K562 (cell line): ENCODE data around the gene PYGB. TPM values are rescaled to one million over a fixed set of nuclear protein-coding genes. Genes with fewer than 3 reads are reported as not detected.

Source experiments
- ATAC-seq: fragments of 200-7000 bp; cut with Tn5 transposase; 3 replicates; pipeline ENCODE4 v1.9.1; 2020; ENCODE audit warnings: moderate library complexity
- BruUV-seq: library from RNA; stranded (reverse); fragments of 400-500 nt; replicated peaks from 2 replicates; lab custom pipeline; 2021; lab: Mats Ljungman, UMichigan
- CTCF ChIA-PET: fragments of 300-600 bp; formaldehyde crosslinking; extraction: SDS; loops from one replicate; lab custom pipeline; 2021; ENCODE audit warnings: low intra/inter-chr PET ratio; lab: Yijun Ruan, JAX
- POLR2A ChIA-PET: fragments of 300-600, 350-650 bp; sonication (Branson Sonifier 250); formaldehyde crosslinking; extraction: SDS; loops from one replicate; lab custom pipeline; 2021; ENCODE audit warnings: antibody characterized with exemption, inconsistent platforms; lab: Yijun Ruan, JAX
- DNase-seq, 4 experiments: peaks; one replicate each; pipeline versions ENCODE4 v3.0.0 to v3.0.0-alpha.2; 2011 to 2018; ENCODE audit warnings: low spot score in 3 of 4, mixed read lengths in 3 of 4; ENCODE audit errors: extremely low read depth in 1 of 4
- FAIRE-seq: peaks from 2 replicates; lab custom pipeline; 2011; peaks lifted over from hg19 to GRCh38; lab: Jason Lieb, UNC
- H2AFZ ChIP-seq: 2 replicates; pipeline ENCODE4 v1.6.0; 2011; ENCODE audit warnings: low read depth, low read length, control low read depth, inconsistent platforms
- H3K27ac ChIP-seq: fragments of 200-600 bp; 3 replicates; pipeline ENCODE4 v1.8.0; 2011; ENCODE audit warnings: low read depth, mild to moderate bottlenecking, control low read depth, inconsistent platforms, low read length, moderate library complexity, mixed read lengths; ENCODE audit errors: extremely low read depth
- H3K27me3 ChIP-seq, 2 experiments: fragments of 300-600 bp in 1 of 2; 2 replicates in 1 of 2; 3 replicates in 1 of 2; pipeline versions ENCODE4 v1.6.0 to v1.8.0; 2011; ENCODE audit warnings: inconsistent platforms in 2 of 2, low read length in 2 of 2, mild to moderate bottlenecking in 1 of 2, mixed read lengths in 1 of 2, moderate library complexity in 1 of 2; ENCODE audit not compliant: control insufficient read depth in 2 of 2, insufficient read depth in 2 of 2
- H3K36me3 ChIP-seq: fragments of 300-600 bp; 3 replicates; pipeline ENCODE4 v1.8.0; 2011; ENCODE audit warnings: mild to moderate bottlenecking, low read length, inconsistent platforms; ENCODE audit not compliant: control insufficient read depth, insufficient read depth
- H3K4me1 ChIP-seq, 2 experiments: fragments of 200-600 bp in 1 of 2; replicated peaks in 1 of 2; 2 replicates in 1 of 2; 3 replicates in 1 of 2; pipeline versions ENCODE4 v1.5.1 to v1.8.0; 2011; ENCODE audit warnings: inconsistent platforms in 2 of 2, low read length in 2 of 2, mild to moderate bottlenecking in 1 of 2, mixed read lengths in 1 of 2, moderate library complexity in 1 of 2; ENCODE audit not compliant: control insufficient read depth in 2 of 2, insufficient read depth in 2 of 2
- H3K4me2 ChIP-seq: 2 replicates; pipeline ENCODE4 v1.6.1; 2011; ENCODE audit warnings: low read length, control low read depth, inconsistent platforms, mixed read lengths; ENCODE audit not compliant: insufficient read depth
- H3K4me3 ChIP-seq: fragments of 200-600 bp; sonication (generic), shearing (Covaris generic); 2 replicates; pipeline ENCODE4 v1.5.1; 2016; ENCODE audit warnings: control low read depth, inconsistent platforms
- H3K79me2 ChIP-seq: fragments of 200-600 bp; 3 replicates; pipeline ENCODE4 v1.8.0; 2011; ENCODE audit warnings: low read length, inconsistent platforms; ENCODE audit not compliant: control insufficient read depth, insufficient read depth
- H3K9ac ChIP-seq, 2 experiments: 2 replicates each; pipeline versions ENCODE4 v1.6.0 to v1.6.1; 2011; ENCODE audit warnings: low read depth in 2 of 2, low read length in 2 of 2, control low read depth in 1 of 2, inconsistent platforms in 1 of 2, mild to moderate bottlenecking in 1 of 2, mixed read lengths in 1 of 2; ENCODE audit not compliant: insufficient read depth in 1 of 2
- H3K9me1 ChIP-seq: one replicate; pipeline ENCODE4 v1.6.0; 2011; ENCODE audit warnings: inconsistent platforms, mild to moderate bottlenecking, low read length, moderate library complexity; ENCODE audit not compliant: control insufficient read depth, insufficient read depth
- H3K9me3 ChIP-seq: replicated peaks from 2 replicates; pipeline ENCODE4 v1.5.1; 2011; ENCODE audit warnings: low read depth, low read length, inconsistent platforms; ENCODE audit not compliant: control insufficient read depth, insufficient read depth
- H4K20me1 ChIP-seq: replicated peaks from 2 replicates; pipeline ENCODE4 v1.6.1; 2011; ENCODE audit warnings: low read length, inconsistent platforms, mixed read lengths; ENCODE audit not compliant: control insufficient read depth, insufficient read depth
- CBX2 ChIP-seq: fragments of 200-600 bp; sonication (generic); IDR thresholded peaks from one replicate; pipeline ENCODE4 v1.6.1; 2012; ENCODE audit warnings: mild to moderate bottlenecking, low read length, inconsistent platforms; ENCODE audit not compliant: insufficient read depth, poor library complexity, severe bottlenecking
- HNRNPH1 ChIP-seq: fragments of 200-400 bp; formaldehyde crosslinking; optimal IDR thresholded peaks from 2 replicates; pipeline ENCODE3; 2017; ENCODE audit warnings: low read depth, mild to moderate bottlenecking, low read length, moderate library complexity
- MCM3 ChIP-seq: fragments of 450-650 bp; IDR thresholded peaks from 2 replicates; pipeline ENCODE4 v1.6.1; 2016
- SMAD4 ChIP-seq: fragments of 250-450 bp; sonication (Bioruptor Pico); conservative IDR thresholded peaks from 2 replicates; pipeline ENCODE4 v1.8.0; 2021; ENCODE audit warnings: inconsistent platforms, mild to moderate bottlenecking, moderate library complexity
- ZNF134 ChIP-seq: fragments of 250-450 bp; sonication (Bioruptor Pico); conservative IDR thresholded peaks from 2 replicates; pipeline ENCODE4 v1.4.0; 2020
- WGBS: fragments of 100-300 bp; shearing (Covaris generic); methylation state at CpG from one replicate; pipeline ENCODE4 v1.1.6; 2016; ENCODE audit warnings: low coverage, mixed read lengths; ENCODE audit not compliant: insufficient coverage; ENCODE audit errors: missing lambda C conversion rate; 5-methylcytosine and 5-hydroxymethylcytosine counted together
- in situ Hi-C: fragments of 300-500 bp; cut with MboI; formaldehyde crosslinking; loops from 4 replicates; pipeline ENCODE4 v1.15.0; 2018; ENCODE audit warnings: inconsistent platforms, mixed read lengths
- intact Hi-C: fragments of 100-400 bp; cut with micrococcal nuclease; formaldehyde crosslinking; loops from 2 replicates; pipeline ENCODE4 v1.14.2; 2022
- polyA plus RNA-seq, 8 experiments: library from polyadenylated mRNA; depleted of rRNA in 4 of 8; stranded (reverse) in 5 of 8; unstranded in 3 of 8; fragments of >200 nt; fragmentation: Nextera tagmentation in 2 of 8; fragmentation: Illumina TruSeq in 1 of 8; extraction: Ambion mirVana in 2 of 8; extraction: Trizol in 1 of 8; gene quantifications; 2 replicates each; pipeline versions ENCODE4 v1.2.1 to v1.2.3, GENCODE V29; 2011 to 2014; ENCODE audit warnings: inconsistent platforms in 1 of 8, missing spikeins in 1 of 8
- total RNA-seq, 7 experiments: library from RNA; depleted of rRNA in 6 of 7; stranded (reverse); fragments of >200 nt in 6 of 7; fragmentation: Illumina TruSeq in 2 of 7; extraction: Trizol in 2 of 7; gene quantifications; 2 replicates each; pipeline versions ENCODE4 v1.2.1 to v1.2.3, GENCODE V29; 2011 to 2021; ENCODE audit warnings: low replicate concordance in 1 of 7
- TF ChIP-seq, protein P1 (sequence below): fragments of 450-650 bp; IDR thresholded peaks from 2 replicates; pipeline ENCODE4 v1.6.1; 2017; ENCODE audit warnings: antibody characterized with exemption, mild to moderate bottlenecking
- TF ChIP-seq, protein P2 (sequence below): fragments of 450-650 bp; formaldehyde crosslinking; IDR thresholded peaks from 2 replicates; pipeline ENCODE4 v1.4.0; 2020; ENCODE audit warnings: mild to moderate bottlenecking, mixed read lengths
- TF ChIP-seq, protein P3 (sequence below): fragments of 250-450 bp; sonication (Bioruptor Pico); IDR thresholded peaks from 2 replicates; pipeline ENCODE4 v1.4.0; 2020

The PYGB gene
- total and polyA plus RNA-seq, 9 of the 15 experiments (the other 6 are each of a cell fraction or from before 2014, with no cell fraction given): 0.34 to 18.0 (median 9.8) TPM

DNA sequence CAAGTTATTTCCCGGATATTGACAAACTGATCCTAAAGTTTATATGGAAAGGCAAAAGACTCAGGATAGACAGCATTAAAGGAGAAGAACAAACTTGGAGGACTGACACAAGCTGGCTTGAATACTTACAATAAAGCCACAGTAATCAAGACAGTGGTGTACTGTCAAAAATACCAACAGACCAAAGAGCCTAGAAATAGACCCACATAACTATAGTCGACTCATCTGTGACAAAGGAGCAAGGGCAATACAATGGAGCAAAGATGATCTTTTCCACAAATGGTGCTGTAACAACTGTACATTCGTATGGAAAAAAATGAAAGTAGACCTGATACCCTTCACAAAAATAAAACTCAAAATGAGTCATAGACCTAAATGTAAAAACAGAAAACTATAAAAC is 96.7 kb downstream of the PYGB start:
- no peaks in the 10 kb centered on the region for H3K36me3 ChIP-seq
- 54% methylated on average over 3 of the region's 3 CpGs for WGBS
- DNase-seq (no peak), ATAC-seq (no peak), FAIRE-seq (no peak)
- H3K9ac ChIP-seq: no peak overlapping the region
- in situ Hi-C loops: no loop called here
- TF ChIP-seq SMAD4 (CRISPR knock-in tag): no peak
- TF ChIP-seq, protein P1, sequence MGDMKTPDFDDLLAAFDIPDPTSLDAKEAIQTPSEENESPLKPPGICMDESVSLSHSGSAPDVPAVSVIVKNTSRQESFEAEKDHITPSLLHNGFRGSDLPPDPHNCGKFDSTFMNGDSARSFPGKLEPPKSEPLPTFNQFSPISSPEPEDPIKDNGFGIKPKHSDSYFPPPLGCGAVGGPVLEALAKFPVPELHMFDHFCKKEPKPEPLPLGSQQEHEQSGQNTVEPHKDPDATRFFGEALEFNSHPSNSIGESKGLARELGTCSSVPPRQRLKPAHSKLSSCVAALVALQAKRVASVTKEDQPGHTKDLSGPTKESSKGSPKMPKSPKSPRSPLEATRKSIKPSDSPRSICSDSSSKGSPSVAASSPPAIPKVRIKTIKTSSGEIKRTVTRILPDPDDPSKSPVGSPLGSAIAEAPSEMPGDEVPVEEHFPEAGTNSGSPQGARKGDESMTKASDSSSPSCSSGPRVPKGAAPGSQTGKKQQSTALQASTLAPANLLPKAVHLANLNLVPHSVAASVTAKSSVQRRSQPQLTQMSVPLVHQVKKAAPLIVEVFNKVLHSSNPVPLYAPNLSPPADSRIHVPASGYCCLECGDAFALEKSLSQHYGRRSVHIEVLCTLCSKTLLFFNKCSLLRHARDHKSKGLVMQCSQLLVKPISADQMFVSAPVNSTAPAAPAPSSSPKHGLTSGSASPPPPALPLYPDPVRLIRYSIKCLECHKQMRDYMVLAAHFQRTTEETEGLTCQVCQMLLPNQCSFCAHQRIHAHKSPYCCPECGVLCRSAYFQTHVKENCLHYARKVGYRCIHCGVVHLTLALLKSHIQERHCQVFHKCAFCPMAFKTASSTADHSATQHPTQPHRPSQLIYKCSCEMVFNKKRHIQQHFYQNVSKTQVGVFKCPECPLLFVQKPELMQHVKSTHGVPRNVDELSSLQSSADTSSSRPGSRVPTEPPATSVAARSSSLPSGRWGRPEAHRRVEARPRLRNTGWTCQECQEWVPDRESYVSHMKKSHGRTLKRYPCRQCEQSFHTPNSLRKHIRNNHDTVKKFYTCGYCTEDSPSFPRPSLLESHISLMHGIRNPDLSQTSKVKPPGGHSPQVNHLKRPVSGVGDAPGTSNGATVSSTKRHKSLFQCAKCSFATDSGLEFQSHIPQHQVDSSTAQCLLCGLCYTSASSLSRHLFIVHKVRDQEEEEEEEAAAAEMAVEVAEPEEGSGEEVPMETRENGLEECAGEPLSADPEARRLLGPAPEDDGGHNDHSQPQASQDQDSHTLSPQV: no peak
- TF ChIP-seq, protein P2, sequence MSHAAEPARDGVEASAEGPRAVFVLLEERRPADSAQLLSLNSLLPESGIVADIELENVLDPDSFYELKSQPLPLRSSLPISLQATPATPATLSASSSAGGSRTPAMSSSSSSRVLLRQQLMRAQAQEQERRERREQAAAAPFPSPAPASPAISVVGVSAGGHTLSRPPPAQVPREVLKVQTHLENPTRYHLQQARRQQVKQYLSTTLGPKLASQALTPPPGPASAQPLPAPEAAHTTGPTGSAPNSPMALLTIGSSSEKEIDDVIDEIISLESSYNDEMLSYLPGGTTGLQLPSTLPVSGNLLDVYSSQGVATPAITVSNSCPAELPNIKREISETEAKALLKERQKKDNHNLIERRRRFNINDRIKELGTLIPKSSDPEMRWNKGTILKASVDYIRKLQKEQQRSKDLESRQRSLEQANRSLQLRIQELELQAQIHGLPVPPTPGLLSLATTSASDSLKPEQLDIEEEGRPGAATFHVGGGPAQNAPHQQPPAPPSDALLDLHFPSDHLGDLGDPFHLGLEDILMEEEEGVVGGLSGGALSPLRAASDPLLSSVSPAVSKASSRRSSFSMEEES (CRISPR knock-in tag): no peak
- no peak for TF ChIP-seq HNRNPH1
- TF ChIP-seq ZNF134 (CRISPR knock-in tag): no peak
- TF ChIP-seq, protein P3, sequence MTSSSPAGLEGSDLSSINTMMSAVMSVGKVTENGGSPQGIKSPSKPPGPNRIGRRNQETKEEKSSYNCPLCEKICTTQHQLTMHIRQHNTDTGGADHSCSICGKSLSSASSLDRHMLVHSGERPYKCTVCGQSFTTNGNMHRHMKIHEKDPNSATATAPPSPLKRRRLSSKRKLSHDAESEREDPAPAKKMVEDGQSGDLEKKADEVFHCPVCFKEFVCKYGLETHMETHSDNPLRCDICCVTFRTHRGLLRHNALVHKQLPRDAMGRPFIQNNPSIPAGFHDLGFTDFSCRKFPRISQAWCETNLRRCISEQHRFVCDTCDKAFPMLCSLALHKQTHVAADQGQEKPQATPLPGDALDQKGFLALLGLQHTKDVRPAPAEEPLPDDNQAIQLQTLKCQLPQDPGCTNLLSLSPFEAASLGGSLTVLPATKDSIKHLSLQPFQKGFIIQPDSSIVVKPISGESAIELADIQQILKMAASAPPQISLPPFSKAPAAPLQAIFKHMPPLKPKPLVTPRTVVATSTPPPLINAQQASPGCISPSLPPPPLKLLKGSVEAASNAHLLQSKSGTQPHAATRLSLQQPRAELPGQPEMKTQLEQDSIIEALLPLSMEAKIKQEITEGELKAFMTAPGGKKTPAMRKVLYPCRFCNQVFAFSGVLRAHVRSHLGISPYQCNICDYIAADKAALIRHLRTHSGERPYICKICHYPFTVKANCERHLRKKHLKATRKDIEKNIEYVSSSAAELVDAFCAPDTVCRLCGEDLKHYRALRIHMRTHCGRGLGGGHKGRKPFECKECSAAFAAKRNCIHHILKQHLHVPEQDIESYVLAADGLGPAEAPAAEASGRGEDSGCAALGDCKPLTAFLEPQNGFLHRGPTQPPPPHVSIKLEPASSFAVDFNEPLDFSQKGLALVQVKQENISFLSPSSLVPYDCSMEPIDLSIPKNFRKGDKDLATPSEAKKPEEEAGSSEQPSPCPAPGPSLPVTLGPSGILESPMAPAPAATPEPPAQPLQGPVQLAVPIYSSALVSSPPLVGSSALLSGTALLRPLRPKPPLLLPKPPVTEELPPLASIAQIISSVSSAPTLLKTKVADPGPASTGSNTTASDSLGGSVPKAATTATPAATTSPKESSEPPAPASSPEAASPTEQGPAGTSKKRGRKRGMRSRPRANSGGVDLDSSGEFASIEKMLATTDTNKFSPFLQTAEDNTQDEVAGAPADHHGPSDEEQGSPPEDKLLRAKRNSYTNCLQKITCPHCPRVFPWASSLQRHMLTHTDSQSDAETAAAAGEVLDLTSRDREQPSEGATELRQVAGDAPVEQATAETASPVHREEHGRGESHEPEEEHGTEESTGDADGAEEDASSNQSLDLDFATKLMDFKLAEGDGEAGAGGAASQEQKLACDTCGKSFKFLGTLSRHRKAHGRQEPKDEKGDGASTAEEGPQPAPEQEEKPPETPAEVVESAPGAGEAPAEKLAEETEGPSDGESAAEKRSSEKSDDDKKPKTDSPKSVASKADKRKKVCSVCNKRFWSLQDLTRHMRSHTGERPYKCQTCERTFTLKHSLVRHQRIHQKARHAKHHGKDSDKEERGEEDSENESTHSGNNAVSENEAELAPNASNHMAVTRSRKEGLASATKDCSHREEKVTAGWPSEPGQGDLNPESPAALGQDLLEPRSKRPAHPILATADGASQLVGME (CRISPR knock-in tag): no peak
- TF ChIP-seq CBX2: no peak
- TF ChIP-seq MCM3: no peak
- no peak overlapping the region for H3K4me2 ChIP-seq
- no peaks in the 10 kb centered on the region for H3K4me1 ChIP-seq
- H3K27me3 ChIP-seq: no peaks in the 10 kb centered on the region
- no peak overlapping the region for H2AFZ ChIP-seq
- CTCF ChIA-PET: no interaction called here
- no peaks in the 10 kb centered on the region for H3K9me1 ChIP-seq
- intact Hi-C loops: no loop called here
- H3K27ac ChIP-seq: no peak overlapping the region
- POLR2A ChIA-PET: interaction anchor here (1.5 kb wide), 1 partner anchor 9 kb away, joined by 3 read pairs; no protein-coding TSS in a partner anchor
- 0 out of 2 replicates have a peak, but pooled peaks cover under 1% of the 10 kb centered on the region for H3K9me3 ChIP-seq
- no peak overlapping the region for H3K4me3 ChIP-seq
- H3K79me2 ChIP-seq: no peaks in the 10 kb centered on the region; the same call in 2 of the 3 replicates
- H4K20me1 ChIP-seq: no peaks in the 10 kb centered on the region
- BruUV-seq: no TSS peak
